Measurements from ENCODE around the gene VEPH1. TPM values are rescaled to one million over a fixed set of nuclear protein-coding genes. Genes with fewer than 3 reads are reported as not detected.

Gene VEPH1
- total RNA-seq, 4 donors from 2014 or later, result 0.30 to 6.1 (median 0.76) TPM

GRCh38 chr3:157460253-157460652 lies 43.0 kb downstream of the VEPH1 start:
- 32 to 36% methylated on average over 2 of the region's 2 CpGs for WGBS, 2 donors
- H3K27me3 ChIP-seq, result no peaks in the 10 kb centered on the region
- H3K27ac ChIP-seq, result no peak overlapping the region
- DNase-seq (ENCODE audit: low spot score in 2 of 2), result no peak
- H3K4me1 ChIP-seq, result peaks cover 0 to 17% (median 3%) of the 10 kb centered on the region in 4 donors
- H3K9me3 ChIP-seq, result no peaks in the 10 kb centered on the region
- no peaks in the 10 kb centered on the region for H3K36me3 ChIP-seq
- TF ChIP-seq, protein P1, sequence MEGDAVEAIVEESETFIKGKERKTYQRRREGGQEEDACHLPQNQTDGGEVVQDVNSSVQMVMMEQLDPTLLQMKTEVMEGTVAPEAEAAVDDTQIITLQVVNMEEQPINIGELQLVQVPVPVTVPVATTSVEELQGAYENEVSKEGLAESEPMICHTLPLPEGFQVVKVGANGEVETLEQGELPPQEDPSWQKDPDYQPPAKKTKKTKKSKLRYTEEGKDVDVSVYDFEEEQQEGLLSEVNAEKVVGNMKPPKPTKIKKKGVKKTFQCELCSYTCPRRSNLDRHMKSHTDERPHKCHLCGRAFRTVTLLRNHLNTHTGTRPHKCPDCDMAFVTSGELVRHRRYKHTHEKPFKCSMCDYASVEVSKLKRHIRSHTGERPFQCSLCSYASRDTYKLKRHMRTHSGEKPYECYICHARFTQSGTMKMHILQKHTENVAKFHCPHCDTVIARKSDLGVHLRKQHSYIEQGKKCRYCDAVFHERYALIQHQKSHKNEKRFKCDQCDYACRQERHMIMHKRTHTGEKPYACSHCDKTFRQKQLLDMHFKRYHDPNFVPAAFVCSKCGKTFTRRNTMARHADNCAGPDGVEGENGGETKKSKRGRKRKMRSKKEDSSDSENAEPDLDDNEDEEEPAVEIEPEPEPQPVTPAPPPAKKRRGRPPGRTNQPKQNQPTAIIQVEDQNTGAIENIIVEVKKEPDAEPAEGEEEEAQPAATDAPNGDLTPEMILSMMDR (IDR thresholded peaks at IDR 0.05), result no peak
- TF ChIP-seq POLR2A (IDR thresholded peaks at IDR 0.05), result no peak
- TF ChIP-seq EP300 (IDR thresholded peaks at IDR 0.05), result no peak
- no peak overlapping the region for H3K4me3 ChIP-seq

DNA sequence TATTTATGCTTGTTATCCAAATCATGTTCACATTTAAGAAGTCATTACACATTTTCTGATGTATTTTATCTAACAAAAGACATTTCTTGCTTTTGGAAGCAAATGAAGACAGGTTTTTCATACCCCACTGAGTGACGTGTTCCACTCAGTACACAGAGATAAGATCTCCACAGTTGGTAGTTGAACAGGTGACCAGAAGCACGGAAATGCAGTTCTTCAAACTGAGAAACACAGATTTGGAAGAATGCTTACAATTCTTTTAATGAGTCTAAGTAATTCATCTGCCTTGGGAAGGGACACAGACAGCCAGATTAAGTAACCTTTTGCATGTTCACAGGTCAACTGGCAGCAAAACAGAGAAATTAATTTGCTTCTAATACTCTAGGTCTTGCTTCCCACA lies 43.5 kb downstream of the VEPH1 start:
- TF ChIP-seq EP300 (IDR thresholded peaks at IDR 0.05) (no peak), POLR2A (IDR thresholded peaks at IDR 0.05) (no peak)
- TF ChIP-seq, protein P1 (IDR thresholded peaks at IDR 0.05), result no peak
- no peak for DNase-seq (ENCODE audit: low spot score in 2 of 2)
- Histone ChIP-seq H3K4me3 (no peak overlapping the region), H3K27me3 (no peaks in the 10 kb centered on the region), H3K36me3 (no peaks in the 10 kb centered on the region), H3K9me3 (no peaks in the 10 kb centered on the region), H3K27ac (no peak overlapping the region), H3K4me1 (peaks cover 0 to 12% (median 3%) of the 10 kb centered on the region in 4 donors)
- 86 to 87% methylated on average over 2 of the region's 2 CpGs for WGBS, 2 donors

- no peaks in the 10 kb centered on the region for H3K27me3 ChIP-seq
- no peaks in the 10 kb centered on the region for H3K4me1 ChIP-seq
- no peaks in the 10 kb centered on the region for H3K9me3 ChIP-seq
- 23 to 29% methylated on average over 1 of the region's 1 CpG for WGBS, 2 donors
- H3K27ac ChIP-seq, result no peak overlapping the region
- no peaks in the 10 kb centered on the region for H3K36me3 ChIP-seq
- TF ChIP-seq, protein P1 (IDR thresholded peaks at IDR 0.05), result no peak
- TF ChIP-seq EP300 (IDR thresholded peaks at IDR 0.05), result no peak
- no peak for TF ChIP-seq POLR2A (IDR thresholded peaks at IDR 0.05)
- DNase-seq (ENCODE audit: low spot score in 2 of 2), result no peak
- no peak overlapping the region for H3K4me3 ChIP-seq
These were observed 49.4 kb downstream of the VEPH1 start for GRCh38 chr3:157453824-157454223.

DNA sequence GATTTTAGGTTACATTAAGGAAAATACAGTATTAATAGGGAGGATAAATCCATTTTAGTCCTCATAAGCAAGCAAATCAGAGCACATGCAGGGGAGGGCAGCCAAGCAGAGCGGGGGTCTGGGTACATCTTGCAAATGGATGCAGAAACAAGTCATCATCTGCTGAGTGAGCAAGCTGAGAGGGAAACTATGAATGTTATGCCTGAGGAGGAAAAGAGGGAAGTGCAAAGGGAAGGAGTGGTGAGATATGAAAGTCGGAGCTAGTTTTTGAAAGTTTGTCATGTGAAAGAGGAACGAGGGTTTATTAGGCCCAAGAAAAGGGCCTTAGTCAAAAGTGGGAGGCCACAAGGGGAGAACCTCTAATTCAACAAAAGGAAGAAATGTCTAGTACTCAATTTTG lies 51.1 kb downstream of the VEPH1 start:
- H3K4me1 ChIP-seq, result peaks cover 0 to 1% (median 0%) of the 10 kb centered on the region in 4 donors

DNA sequence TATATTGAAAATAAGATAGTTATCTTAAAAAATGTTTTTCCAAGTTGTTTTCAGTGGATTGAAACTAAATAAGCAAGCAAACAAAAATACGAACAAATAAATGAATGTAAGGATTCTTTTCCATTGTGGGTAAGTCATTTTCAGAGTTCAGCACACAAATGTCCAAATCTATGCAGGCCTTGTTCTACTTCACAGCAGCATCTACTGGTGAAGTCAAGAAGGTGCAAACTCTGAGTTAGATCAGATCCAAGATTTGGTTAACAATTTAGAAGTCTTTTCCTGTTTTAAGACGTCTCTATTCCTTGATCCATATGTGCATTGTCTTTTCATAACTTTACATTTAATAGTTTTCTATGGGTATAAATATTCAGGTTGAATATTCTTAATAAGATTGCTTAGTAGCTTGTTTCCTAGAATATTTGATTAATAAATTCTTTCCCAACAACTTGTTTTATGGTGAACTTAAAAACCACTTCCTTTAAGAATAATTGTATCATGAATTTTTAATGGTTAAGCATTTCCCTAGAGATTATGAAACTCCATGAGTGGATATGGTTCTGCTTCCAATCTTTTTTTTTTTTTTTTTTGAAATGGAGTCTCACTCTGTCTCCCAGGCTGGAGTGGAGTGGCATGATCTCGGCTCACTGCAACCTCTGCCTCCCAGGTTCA lies 56.1 kb downstream of the VEPH1 start:
- Histone ChIP-seq H3K27me3 (no peaks in the 10 kb centered on the region), H3K4me3 (no peak overlapping the region), H3K36me3 (no peaks in the 10 kb centered on the region), H3K4me1 (peaks cover 0 to 11% (median 0%) of the 10 kb centered on the region in 4 donors), H3K27ac (no peak overlapping the region), H3K9me3 (no peaks in the 10 kb centered on the region)
- no peak for TF ChIP-seq POLR2A (IDR thresholded peaks at IDR 0.05)
- TF ChIP-seq, protein P1 (IDR thresholded peaks at IDR 0.05), result peak; percentile 13 to 66 (median 54)
- DNase-seq (ENCODE audit: low spot score in 2 of 2), result no peak
- 42 to 46% methylated on average over 3 of the region's 3 CpGs for WGBS, 2 donors

More for the DNA sequence above, 51.1 kb downstream of the VEPH1 start:
- Histone ChIP-seq H3K4me3 (no peak overlapping the region), H3K9me3 (no peaks in the 10 kb centered on the region), H3K27me3 (no peaks in the 10 kb centered on the region), H3K27ac (no peak overlapping the region), H3K36me3 (no peaks in the 10 kb centered on the region)
- WGBS, 2 donors, result 80% methylated on average over 3 of the region's 3 CpGs
- TF ChIP-seq POLR2A (IDR thresholded peaks at IDR 0.05), result no peak
- peak in 1 of 2 donors; percentile 14 for TF ChIP-seq EP300 (IDR thresholded peaks at IDR 0.05)
- no peak for DNase-seq (ENCODE audit: low spot score in 2 of 2)

Measured in tibial nerve (tissue), 4 donors.